NCI-H1105 (cell line): ENCODE measurements around the gene UTP18.
"Not testable (repeated sequence)": the region's sequence is repeated elsewhere in the genome, so short reads cannot be mapped to it uniquely, and the experiment has no call there.

Experiments used
- DNase-seq: peaks from one replicate; lab custom pipeline; 2025; lab: John Stamatoyannopoulos, UW

The UTP18 gene

DNA sequence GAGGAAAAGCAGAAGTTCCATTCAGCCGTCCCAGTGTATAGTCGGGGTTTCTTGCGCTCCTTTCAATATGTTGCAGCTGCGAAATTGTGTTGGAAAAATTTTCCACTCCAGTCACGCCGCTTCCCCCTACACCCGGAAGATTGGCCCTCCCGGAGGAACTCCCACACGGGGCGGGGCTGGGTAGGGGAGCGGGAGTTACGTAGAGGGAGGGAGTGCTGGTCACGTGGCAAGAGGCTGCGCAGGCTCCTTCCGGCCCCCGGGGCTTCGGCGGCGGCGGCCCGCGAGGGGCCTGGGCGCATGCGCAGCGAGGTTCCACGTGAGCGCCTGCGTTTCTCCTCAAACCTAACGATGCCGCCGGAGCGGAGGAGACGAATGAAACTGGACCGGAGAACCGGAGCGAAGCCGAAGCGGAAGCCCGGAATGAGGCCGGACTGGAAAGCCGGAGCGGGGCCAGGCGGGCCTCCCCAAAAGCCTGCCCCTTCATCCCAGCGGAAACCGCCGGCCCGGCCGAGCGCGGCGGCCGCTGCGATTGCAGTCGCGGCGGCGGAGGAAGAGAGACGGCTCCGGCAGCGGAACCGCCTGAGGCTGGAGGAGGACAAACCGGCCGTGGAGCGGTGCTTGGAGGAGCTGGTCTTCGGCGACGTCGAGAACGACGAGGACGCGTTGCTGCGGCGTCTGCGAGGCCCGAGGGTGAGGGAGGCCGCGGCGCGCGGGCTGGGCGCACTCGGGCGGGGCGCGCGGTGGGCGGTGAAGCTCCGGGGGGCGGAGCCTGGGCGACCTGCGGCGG is at the start of gene UTP18:
Gene UTP18, plus strand, starts transcription at position 310 of the 787 bp plus-strand sequence. Its CDS starts 39 bp downstream, at position 349.
- peak; percentile 93 for DNase-seq

DNA sequence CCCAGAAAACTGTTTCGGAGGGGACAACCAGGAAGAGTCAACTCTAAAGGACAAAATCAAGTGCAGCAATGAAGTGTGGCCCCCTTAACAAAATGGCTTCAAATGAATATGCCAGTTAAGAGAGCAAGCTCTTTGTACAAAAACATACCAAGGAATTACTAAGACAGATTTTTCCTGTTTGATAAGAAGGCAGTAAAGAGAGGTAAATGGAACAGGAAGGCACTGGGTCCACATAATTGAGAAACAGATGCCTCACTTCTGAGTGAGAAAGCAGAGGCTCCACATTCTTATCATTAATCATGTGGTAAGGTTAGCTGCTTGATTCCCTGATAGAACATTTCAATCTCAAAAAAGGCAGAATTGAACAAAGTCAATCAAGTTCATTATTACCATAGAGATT is 45.4 kb upstream of the UTP18 start:
- DNase-seq = no peak

DNA sequence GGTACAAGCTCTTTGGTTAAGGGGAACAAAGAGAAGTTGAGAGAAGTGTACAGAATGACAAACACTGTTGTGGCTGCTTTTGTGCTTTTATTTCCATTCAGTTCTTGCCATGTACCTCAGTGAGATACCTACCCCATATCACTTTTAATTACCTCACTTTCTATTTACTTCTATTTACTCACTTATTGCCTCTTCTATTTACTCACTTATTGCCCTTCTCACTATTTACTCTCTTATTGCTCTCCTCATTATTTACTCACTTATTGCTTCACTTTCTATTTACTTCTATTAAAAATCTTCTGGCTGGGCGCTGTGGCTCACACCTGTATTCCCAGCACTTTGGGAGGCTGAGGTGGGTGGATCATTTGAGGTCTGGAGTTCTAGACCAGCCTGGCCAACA is 42.4 kb upstream of the UTP18 start:
- no peak for DNase-seq

DNA sequence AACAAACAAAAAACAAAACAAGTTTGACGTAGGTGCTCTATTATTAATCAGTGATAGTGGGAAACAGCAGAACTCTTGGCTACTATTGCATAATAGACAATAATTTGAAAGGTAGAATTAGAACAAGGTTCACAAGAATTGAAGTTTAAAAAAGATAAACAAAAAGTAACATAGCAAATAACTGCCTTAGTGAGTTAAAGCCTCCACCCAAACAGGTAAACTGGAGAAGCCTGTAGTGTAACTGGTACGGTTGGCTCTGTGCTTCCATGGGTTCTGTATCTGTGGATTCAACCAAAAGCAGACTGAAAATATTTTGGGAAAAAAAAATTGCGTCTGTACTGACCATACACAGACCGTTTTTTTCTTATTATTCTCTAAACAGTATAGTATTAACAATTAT is 39.0 kb upstream of the UTP18 start:
- DNase-seq = no peak

DNA sequence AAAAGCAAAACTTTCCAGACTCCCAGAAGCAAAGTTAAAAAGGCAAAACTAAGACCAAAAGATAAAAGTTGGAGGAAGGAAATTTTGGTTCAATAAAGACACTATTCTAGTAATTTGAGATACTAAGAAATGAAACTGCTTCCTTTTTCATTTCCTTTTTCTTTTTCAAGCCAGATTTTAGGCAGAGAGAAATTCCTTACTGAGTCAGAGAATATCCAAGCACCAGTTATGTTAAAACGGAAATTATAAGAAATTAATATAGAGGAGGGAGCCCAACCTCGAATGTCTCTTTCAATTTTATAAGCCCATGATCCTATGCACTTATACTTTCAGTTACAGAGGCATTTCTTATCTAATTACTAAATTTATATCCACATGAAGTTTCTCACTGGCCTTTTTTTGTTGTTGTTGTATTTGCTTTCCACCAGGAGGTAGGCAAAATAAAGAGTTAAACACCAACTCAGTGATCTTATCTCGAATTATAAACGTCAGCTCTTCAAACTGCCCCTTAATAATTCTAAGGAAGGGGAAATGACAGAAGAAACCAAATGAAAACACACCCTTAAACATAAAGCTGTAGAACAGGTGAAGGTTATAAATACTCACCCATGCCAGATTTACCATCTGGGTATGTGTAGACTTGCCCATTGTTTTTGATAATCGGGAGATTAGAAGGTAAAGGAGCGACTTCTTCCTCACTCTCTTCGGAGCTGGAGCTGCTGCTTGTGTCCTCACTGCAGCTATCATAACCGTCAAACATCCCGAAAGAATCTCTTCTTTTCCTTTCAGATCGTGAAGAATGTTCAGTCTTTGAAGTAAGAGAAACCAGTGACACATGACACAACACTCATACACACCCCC is 35.7 kb upstream of the UTP18 start:
- no peak for DNase-seq

DNA sequence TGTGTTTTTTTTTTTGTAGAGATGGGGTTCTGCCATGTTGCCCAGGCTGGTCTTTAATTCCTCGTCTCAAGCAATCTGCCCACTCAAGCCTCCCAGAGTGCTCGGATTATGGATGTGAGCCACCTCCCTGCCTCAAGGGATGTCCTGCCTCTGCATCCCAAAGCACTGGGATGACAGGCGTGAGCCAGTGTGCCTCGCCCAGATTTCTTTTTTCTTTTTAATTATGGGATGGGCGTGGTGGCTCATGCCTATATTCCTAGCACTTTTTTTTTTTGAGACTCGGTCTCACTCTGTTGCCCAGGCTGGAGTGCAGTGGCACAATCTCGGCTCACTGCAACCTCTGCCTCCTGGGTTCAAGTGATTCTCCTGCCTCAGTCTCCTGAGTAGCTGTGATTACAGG is 34.8 kb upstream of the UTP18 start:
- DNase-seq = not testable (repeated sequence)

DNA sequence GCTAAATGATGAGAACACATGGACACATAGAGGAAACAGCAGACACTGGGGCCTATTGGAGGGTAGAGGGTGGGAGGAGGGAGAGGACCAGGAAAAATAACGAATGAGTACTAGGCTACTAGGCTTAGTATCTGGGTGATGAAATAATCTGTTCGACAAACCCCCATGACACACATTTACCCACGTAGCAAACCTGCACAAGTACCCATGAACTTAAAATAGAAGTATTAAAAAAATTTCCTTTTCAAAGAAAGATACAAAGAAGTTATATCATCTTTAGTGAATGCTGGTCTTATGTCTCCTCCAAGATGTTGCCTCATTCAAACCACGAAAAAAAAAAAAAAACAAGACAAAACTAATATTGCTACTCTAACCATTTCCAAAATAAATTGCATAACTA is 32.2 kb upstream of the UTP18 start:
- DNase-seq = no peak

DNA sequence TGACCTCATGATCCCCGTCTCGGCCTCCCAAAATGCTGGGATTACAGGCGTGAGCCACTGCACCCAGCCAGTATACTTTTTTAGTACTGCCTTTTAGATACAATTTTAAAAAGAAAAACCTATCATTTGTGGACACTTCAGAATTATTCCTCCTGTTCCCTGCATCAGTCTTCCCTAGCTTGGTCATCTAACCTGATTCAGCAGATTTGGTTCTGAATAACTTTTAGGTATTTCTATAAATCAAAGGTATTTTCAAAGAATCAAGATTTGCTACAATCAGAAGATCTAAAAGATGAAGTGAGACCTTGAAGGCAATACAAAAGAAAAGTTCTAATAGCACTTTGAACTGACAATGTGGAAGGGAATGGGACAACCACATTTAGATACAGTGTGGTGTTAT is 30.5 kb upstream of the UTP18 start:
- no peak for DNase-seq

DNA sequence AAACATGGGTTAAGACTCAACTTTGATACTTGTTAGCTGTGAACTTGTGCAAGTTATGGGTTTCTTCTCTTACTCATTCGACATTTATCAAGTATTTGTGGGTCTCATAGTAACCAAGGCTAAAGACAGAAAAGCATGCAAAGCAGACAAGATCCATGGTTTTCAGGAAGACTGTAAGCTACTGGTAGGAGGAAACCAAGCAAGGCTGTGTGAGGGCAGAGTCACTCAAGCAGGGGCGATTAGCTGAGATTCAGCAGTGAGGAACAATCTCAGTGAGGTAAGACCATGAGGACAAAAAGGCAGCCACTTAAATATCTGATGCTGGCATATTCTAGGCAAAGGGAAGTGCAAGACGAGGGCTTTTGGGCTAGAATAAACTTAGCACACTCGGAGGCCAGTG is 30.0 kb upstream of the UTP18 start:
- no peak for DNase-seq

DNA sequence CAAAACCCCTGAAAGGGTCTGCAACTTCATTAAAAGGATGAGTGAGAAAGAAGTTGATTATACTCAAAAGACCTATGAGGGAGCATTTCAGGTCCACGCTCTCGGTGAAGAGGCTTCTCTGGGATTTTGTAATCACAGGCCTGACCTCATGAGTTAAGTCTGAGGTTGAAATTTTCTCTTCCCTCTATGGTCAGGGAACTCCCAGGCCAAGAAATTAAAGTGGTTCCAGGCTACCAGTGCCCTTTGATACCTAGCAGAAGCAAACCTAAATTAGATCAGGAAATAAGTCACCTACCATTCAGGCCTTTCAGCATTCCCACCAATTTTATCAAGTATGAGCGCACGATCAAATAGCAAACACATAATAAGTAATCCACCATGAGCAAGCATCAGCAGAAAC is 28.3 kb upstream of the UTP18 start:
- no peak for DNase-seq

DNA sequence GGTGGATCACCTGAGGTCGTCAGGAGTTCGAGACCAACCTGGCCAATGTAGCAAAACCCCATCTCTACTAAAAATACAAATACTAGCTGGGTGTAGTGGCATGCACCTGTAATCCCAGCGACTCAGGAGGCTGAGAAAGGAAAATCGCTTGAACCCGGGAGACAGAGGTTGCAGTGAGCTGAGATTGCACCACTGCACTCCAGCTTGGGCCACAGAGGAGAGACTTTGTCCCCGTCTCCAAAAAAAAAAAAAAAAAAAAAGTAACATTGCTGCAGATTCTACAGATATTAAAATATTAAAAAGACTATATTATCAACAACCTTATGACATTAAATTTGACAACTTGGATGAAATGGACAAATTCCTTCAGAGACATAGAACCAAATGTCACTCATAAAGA is 26.2 kb upstream of the UTP18 start:
- no peak for DNase-seq

DNA sequence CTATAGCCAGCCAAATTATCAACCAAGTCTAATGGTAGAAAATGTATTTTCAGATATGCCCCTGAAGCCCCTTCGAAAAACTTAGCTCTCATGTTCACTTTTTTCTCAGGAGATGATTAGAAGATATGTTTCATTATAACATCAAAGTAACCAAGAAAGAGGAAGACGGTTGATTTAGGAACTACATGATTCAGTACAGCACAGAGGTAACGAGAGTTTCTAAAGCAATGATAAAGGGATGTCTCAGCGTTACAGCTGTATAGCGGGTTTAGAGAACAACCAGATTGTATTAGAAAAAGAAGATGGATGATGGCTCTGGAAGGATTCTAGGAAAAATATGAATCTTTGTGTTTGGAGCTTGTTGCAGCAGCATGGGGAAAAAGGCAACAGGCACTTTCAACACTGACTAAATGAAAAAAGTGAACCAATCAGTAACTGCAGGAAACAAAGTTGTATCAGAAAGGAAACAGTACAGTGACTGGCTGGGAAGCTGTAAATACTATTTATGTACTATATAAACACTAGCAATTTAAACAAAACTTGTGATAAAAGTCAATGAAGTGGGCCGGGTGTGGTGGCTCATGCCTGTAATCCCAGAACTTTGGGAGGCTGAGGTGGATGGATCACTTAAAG is 22.0 kb upstream of the UTP18 start:
- no peak for DNase-seq

DNA sequence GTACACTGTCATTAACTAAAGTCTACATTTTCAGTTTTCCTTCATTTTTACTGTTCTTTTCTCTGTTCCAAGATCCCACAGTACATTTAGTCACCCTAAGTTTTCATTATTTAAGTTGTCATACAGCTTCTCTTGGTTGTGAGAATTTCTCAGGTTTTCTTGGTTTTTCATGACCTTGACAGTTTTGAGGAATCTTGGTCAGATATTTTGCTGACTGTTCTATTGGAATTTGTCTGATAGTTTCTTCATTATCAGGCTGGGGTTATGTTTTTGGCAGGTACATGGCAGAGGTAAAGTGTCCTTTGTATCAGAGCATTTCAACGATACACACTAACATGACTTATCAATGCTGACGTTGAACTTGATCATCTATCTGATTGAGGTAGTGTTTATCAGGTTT is 20.1 kb upstream of the UTP18 start:
- DNase-seq = no peak

DNA sequence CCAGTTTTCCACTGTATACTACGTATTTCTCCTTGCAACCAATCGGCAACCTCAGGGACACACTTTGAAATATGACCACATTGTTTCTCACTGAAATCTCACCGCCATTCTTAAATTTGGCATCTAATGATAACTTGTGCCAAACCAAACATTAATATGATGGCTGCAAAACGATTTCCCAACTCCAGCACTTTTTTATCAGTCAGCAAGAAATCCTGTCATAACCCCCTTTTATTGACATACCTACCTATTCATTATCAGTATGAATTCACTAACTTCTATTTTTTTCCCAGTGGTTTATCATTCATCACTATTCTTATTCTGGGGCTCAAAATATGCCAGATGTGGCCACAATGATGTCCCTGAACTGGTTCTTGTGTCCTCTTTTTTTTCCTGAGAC is 16.3 kb upstream of the UTP18 start:
- DNase-seq = no peak

DNA sequence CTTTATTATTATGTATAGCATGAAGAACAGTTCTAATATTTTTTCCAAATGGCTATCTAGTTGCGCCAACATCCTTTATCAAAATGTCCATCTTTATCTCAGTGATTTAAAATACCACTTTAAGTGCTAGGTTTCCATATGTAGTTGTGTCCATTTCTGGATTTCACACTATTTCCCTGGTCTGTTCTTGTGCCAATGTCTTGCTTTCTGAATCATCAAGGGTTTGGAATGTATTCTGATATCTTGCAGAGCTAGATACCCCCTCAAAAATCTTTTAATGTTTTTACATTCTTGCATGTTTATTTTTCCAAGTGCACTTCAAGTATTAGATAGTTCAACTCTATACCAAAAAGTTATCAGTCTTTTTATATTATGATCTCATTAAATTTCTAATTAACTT is 14.8 kb upstream of the UTP18 start:
- DNase-seq = no peak

DNA sequence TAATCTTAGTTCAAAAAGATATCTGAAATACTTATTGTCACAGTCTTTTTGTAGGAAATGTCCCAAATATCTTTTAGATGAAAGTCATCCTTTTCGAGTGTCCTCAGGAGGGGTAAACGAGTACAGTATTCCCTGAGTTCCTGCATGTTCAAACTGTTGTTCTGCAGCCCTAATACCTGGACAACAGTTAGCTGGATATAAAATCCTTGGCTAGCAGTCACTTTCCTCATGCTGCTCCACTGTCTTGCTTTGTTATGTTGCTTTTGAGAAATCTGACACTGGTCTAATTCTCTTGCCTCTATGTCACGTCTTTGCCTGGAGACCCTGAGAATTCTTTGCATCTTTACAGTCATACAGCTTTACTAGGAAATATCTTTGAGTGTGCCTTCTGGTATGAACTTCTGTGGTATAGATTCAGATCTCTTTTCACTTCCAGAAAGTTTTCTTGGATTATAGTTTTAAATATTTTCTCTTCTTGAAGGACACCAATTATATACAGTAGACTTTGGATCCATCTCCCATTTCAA is 10.0 kb upstream of the UTP18 start:
- no peak for DNase-seq

DNA sequence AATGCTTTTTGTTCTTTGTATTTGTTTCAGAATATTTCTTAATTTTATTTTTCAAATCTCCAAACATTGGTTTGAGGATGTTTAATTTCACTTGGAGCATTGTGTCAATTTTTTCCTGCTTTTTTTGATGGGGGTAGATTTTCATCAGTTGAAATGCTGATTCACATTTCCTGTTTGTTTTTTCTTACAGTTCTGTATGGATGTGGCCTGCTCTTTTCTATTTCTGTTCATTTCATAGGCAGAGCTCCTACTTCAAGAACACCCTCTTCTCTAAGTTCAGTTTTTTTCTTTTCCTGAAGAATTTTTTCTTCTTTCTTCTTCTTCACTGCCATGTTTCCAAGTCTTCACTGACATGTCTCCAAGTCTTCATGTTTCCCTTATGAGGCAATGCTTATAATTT is 9.3 kb upstream of the UTP18 start:
- DNase-seq = no peak

DNA sequence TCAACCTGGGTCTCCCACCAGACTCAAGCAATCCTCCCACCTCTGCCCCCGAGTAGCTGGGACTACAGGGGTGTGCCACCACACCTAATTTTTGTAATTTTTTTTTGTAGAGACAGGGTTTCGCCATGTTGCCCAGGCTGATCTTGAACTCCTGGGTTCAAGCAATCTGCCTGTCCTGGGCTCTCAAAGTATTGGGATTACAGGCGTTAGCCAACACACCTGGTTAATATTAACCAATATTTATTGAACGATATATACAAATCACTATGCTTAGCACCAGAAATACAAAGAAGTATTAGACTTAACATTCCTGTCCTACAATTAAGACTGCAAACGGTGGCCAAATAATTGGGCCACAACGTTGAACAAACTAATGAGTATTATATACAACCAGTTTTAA is 4.7 kb upstream of the UTP18 start:
- no peak for DNase-seq

DNA sequence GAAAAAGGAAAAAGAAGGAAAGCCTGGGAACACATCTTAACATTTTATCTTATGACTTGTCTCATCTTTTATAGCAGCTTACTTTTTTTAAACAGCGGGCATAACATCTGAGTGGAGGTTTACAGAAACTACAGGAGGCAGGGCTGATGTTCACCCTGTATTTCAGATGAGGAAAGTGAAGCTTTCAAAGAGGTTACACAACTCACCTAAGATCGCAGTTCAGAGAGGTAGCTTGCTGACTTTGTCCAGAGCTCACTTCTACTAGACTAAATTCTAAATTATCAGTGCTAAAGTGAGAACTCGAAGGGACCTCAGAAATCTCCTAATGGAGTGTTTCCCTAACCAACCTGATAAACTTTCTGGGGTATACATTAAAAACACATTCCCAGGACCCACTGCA is 4.2 kb upstream of the UTP18 start:
- DNase-seq = no peak

DNA sequence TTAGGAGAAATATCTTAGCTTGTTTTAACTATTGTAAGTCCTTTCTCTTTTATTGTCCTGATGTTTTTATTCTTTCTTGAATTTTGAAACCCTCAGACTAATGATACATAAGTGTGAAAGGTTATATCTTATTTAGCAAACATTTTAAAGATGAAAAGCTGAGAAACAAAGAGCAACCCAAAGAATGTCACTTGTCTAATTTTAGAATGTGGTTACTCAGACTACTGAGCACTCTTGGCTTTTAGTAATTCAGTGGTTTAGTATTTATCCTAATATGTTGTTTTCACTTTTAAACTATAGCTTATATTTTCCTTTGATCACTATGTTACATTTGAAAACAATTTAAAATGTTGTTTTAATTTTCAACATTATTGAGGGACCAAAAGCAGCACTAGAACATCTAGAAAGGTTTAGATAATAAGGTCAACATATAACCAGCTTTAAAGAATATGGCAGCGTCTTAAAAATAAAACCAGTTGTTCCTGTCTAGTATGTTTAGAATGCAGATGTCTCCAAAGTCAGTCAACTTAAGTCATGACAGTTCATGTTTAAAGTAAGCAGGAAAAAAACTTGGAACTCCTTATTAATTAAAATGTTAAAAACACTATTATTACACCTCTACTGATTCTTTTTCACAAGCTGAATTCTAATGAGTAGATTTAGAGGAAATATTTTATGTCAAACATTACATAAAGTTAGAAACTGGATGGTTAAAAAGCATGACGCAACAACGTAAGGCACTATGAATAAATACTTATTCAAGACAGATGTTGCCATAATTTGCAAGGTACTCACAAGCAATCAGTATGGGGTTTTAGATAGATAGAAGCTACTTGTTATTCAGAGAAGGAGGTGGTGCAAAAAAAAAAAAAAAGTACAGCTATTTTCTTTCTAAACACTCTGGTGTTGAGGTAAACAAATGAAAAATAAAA is 2.9 kb upstream of the UTP18 start:
- no peak for DNase-seq

DNA sequence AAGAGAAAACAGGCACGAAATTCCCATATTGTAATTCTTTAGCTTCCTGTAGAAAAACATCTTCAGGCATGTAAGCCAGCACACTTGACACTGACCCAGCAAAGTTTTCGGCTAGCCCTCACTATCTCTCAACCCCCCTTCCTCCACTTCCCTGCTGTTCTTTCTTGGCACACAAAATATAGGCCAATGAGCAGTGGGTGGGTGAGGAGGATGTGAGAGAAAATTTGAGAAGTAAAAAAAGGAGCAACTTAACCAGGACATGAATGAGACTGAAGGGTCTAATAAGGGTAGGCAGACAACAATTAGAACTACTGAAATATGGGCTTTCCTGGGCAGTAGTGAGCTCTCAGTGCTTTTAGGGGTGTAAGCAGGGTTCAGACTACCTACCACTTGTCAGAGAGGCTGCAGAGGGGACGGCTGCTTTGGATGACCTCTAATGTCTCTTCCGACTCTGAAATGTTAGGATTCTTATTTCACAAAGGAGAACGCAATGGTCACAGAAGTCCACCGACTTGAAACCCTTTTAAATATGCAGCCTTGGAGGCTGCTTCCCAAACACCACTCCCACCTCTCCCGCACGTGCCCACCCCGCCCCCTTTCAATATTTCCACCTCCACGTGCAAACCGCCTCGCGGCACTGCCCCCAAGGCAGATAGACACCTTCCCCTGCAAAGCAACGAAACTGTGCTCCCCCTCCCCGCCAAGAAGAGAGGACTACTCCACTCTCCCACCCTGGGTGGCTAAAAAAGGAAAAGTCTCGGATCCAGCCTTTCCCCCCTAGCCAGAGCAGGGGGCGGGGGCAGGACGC is 1.4 kb upstream of the UTP18 start:
- DNase-seq = no peak
